A549 (cell line): ENCODE results near the gene MRPS22.

ENCODE experiments used
- ATOH8 ChIP-seq: fragments of 250-450 bp; sonication (Bioruptor Pico); IDR thresholded peaks from 2 replicates; pipeline ENCODE4 v1.5.0; 2020; ENCODE audit warnings: low read depth, mild to moderate bottlenecking, moderate library complexity
- CBX8 ChIP-seq: fragments of 200-600 bp; sonication (generic); IDR thresholded peaks from 2 replicates; pipeline ENCODE4 v1.6.1; 2016
- CHD2 ChIP-seq: fragments of 150-350 bp; IDR thresholded peaks from 2 replicates; pipeline ENCODE4 v1.6.1; 2014; ENCODE audit warnings: low read length; ENCODE audit not compliant: partially characterized antibody
- CTCF ChIP-seq: fragments of >200 bp; sonication (Bioruptor Twin); formaldehyde crosslinking; IDR thresholded peaks from 3 replicates; pipeline ENCODE4 v1.5.1; 2016
- FOSB ChIP-seq: fragments of 250-450 bp; sonication (Bioruptor Pico); IDR thresholded peaks from 2 replicates; pipeline ENCODE4 v1.5.0; 2020; ENCODE audit warnings: mild to moderate bottlenecking, moderate library complexity
- KDM1A ChIP-seq: fragments of 200-600 bp; sonication (generic); IDR thresholded peaks from 2 replicates; pipeline ENCODE4 v1.6.1; 2016; ENCODE audit warnings: low read depth, mild to moderate bottlenecking
- MAX ChIP-seq: IDR thresholded peaks from 2 replicates; pipeline ENCODE4 v1.6.1; 2012
- MYC ChIP-seq: IDR thresholded peaks from 2 replicates; pipeline ENCODE4 v1.6.1; 2012; ENCODE audit warnings: mild to moderate bottlenecking, inconsistent platforms, low read length, improper control_type of control experiment, borderline replicate concordance
- POLR2A ChIP-seq: IDR thresholded peaks from 2 replicates; pipeline ENCODE4 v1.6.1; 2012; ENCODE audit warnings: mild to moderate bottlenecking, low read length
- REST ChIP-seq: fragments of 200-600 bp; sonication (generic); IDR thresholded peaks from 2 replicates; pipeline ENCODE4 v1.6.1; 2016; ENCODE audit warnings: antibody characterized with exemption, mild to moderate bottlenecking, moderate library complexity
- USF2 ChIP-seq: fragments of 450-650 bp; IDR thresholded peaks from 2 replicates; pipeline ENCODE4 v1.6.1; 2014; ENCODE audit warnings: antibody characterized with exemption

- no peak for TF ChIP-seq CTCF
- TF ChIP-seq REST = no peak
- TF ChIP-seq MYC = no peak
- no peak for TF ChIP-seq KDM1A
- no peak for TF ChIP-seq FOSB
- TF ChIP-seq CHD2 = no peak
- no peak for TF ChIP-seq ATOH8 (CRISPR knock-in tag)
- TF ChIP-seq CBX8 = no peak
- no peak for TF ChIP-seq USF2
- no peak for TF ChIP-seq MAX
- no peak for TF ChIP-seq POLR2A
These were observed 16.6 kb upstream of the MRPS22 start for GRCh38 chr3:139327231-139327630.
